NCI-H128 (cell line): ENCODE measurements around the gene ARHGEF19.
"Not testable (repeated sequence)": the region's sequence is repeated elsewhere in the genome, so short reads cannot be mapped to it uniquely, and the experiment has no call there.

ENCODE experiments used
- DNase-seq: peaks from one replicate; lab custom pipeline; 2025; ENCODE audit not compliant: unreplicated experiment; lab: John Stamatoyannopoulos, UW

ARHGEF19 gene

GRCh38 chr1:16212251-16212961 is at the start of gene ARHGEF19:
Gene ARHGEF19, minus strand, starts transcription at chr1:16212652. Its CDS starts 3,598 bp downstream, at chr1:16209054.
- peak; percentile 55 for DNase-seq

- no peak for DNase-seq
Measured at GRCh38 chr1:16262067-16262466, 49.6 kb upstream of the ARHGEF19 start.

DNA sequence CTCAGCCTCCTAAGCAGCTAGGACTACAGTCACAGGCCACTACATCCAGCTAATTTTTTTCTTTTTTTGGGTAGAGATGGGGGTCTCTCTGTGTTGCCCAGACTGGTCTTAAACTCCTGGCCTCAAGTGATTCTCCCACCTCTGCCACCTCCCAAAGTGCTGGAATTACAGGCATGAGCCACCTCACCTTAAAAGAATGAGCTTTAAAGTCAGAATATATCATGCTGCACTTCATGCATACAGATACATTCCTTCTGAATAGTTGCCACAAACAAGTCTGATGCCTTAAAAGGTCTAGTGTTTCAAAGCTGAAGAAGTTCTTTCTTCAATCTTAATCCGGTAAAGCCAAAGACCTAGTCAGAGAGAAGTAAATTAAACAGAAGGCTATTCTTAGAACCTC is 48.4 kb upstream of the ARHGEF19 start:
- DNase-seq, result no peak

DNA sequence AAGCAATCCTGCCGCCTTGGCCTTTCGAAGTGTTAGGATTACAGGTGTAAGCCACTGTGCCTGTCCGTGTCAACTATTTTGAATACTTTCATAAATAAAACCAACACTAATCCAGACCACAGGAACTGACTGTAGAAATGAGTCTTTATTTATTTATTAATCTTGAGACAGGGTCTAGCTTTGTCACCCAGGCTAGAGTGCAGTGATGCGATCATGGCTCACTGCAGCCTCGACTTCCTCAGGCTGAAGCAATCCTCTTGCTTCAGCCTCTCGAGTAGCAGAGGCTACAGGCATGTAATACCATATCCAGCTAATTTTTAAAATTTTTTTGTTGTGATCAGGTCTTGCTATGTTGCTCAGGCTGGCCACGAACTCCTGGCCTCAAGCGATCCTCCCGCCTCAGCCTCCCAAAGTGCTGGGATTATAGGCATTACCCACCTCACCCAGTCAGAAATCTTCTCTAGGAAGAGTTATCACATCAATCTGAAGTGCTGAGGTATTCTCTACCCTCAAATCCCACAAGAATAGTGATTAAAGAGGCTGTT is 46.2 kb upstream of the ARHGEF19 start:
- no peak for DNase-seq

DNA sequence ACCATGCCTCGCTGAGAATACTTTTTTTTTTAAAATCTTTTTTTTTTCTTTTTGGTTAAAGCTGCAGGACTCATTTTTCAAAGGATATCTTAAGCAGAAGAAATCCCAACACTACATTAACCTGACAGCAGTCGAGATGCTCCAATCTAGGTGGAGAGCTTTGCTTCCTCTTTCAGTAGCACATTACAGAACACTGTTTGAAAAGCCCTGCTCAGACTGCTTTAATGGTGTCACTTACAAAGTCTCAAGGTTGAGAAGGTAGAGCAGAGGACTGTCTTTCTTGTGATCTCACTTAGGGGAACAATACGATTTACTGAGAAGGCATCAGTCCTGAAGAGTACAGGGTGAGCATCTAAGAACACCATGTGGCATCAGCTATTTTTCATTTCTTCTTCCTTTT is 45.5 kb upstream of the ARHGEF19 start:
- DNase-seq, result no peak

DNA sequence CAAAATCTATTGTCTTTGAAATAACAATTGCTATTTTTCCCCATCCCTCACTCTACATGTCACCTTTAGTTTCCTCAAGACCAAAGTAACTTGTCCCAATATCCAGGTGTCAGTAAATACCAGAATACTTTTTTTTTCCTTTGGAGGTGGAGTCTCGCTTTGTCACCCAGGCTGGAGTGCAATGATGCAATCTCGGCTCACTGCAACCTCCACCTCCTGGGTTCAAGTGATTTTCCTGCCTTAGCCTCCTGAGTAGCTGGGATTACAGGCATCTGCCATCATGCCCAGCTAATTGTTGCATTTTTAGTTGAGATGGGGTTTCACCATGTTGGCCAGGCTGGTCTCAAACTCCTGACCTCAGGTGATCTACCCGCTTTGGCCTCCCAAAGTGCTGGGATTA is 45.1 kb upstream of the ARHGEF19 start:
- not testable (repeated sequence) for DNase-seq

GRCh38 chr1:16256478-16256877 is 44.0 kb upstream of the ARHGEF19 start:
- DNase-seq, result no peak

DNA sequence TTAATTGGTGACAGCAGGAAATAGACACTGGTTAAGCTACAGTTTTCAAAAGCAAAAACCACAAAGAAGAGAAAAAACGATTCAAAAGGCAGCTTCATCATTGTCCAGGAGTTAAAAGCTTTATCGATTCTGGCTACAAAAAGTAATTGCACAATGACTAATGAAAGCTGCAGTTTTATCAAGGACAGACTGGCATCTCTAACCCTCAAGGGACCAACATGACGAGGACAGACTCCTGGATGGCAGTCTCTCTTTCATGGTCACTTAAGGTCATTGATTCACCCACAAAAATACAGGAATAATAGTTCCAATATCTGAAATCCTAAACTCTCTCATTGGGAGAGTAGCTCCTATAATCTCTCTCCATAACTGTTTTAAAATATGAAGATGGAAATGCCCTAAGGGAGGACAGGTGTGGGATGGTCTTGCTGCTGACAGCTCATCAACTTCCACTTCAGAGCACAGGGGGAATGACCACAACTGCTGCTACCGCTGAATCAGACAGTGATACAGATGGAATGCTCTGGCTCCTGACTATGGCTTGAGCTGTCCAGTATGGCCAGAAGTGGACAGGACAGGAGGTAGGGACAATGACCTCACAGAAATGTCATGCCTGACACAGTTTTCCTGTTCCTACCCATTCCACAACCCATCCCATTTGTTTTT is 41.9 kb upstream of the ARHGEF19 start:
- DNase-seq, result no peak

GRCh38 chr1:16253332-16253922 is 41.0 kb upstream of the ARHGEF19 start:
- DNase-seq, result no peak

- no peak for DNase-seq
Measured at GRCh38 chr1:16252912-16253311, 40.5 kb upstream of the ARHGEF19 start.

- no peak for DNase-seq
Measured at GRCh38 chr1:16251381-16251780, 38.9 kb upstream of the ARHGEF19 start.

DNA sequence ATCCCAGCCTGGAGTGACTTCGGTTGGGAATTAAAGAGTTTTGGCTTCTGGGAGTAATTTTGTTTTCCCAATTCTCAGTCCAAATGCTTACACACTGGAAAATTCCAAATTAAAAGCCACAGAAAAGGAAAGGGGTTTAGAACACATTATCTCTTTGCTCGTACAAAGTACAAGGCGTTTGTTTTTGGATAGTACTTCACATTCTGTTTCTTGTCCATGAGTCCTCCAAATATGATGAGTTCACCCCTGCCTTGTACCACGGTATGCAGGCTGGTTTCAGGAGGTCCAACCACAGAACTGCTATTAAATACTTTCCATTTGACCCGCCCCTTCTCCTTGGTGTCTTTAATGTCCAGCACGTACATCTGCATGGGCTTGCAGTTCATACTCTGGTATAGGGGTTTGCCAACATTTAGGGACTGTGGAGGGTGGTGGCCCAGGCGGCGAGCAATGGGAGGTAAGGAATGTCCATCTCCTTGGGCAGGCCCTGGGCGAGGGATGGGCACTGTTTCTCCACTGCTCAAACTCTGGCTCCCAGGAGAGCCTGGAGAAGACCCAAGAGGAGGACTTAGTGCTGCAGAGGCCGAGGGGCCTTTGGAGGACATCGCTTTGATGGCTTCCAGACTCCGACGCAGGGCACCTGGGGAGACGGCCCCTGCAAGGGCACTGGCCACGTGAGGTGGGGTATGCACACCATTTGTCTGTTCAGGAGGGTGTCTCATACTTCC is 38.2 kb upstream of the ARHGEF19 start:
- DNase-seq, result no peak

GRCh38 chr1:16249596-16250241 is 37.3 kb upstream of the ARHGEF19 start:
- DNase-seq, result no peak

DNA sequence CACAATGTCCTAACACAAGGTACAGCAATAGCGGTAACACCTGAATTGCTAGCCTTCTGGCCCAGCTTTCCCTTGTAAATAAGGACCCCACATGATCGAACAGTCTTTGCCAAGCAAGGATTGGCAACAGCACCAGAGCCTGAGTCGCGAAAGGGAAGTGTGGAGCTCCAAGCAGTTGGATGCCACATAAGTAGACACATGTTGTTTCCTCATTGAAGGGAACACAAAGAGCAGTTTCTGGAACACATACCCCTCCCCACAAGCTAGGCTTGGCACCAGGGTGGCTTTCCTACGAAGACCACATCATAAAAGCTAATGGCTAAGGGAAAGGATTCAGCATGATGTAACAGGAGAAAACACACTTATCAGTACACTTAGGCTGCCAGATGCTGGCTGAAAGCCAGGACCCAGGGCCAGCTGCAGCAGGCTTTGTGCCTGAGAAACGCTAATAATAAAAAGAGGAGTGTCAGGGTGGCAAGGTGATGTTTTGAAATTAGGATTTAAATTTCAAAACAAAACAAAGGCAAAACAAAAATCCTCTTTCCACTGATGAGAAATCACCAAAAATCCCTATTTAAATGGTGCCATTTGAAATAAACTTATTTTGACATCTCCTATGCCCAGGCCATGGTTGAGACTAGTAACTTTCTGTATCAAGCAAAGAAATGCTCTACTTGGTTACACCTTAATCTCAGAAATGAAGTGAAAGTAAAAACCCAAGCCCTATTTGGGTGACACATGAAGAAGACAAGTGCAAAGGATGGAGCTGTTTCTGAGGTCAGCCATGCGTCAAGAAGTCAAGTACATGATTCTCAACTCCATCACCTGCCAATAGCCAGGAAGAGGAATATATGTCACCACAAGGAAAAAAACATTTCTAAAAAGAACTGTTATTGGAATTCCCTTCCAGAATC is 36.4 kb upstream of the ARHGEF19 start:
- peak; percentile 99 for DNase-seq

GRCh38 chr1:16248007-16248436 is 35.6 kb upstream of the ARHGEF19 start:
- DNase-seq, result no peak

DNA sequence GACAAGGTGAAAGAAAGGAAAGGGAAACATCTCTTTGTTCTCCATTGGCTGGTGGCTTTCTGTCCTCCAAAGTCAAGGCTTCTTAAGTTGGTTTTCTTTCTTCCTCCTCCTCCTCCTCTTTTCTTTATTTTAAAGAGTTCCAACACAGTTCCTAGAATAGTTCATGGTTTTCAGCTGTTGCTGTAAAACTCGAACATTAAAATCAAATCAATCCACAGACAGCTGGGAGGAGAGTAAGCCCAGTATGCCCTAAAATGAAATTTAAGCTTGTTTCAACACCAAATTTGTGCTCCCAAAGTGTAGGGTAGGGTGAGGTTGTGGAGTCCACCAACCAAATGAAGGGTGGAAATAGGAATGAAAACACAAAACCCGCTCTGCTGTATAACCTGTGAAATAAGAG is 35.0 kb upstream of the ARHGEF19 start:
- no peak for DNase-seq

GRCh38 chr1:16246961-16247360 is 34.5 kb upstream of the ARHGEF19 start:
- no peak for DNase-seq

DNA sequence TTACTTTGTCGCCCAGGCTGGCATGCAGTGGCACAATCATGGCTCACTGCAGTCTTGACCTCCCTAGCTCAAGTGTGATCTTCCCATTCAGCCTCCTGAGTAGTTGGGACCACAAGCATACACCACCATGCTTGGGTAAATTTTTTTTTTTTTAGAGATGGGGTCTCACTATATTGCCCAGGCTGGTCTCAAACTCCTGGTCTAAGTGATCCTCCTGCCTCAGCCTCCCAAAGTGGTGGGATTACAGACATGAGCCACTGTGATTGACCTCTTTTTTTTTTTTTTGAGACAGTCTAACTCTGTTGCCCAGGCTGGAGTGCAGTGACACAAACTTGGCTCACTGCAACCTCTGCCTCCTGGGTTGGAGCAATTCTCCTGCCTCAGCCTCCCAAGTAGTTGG is 33.8 kb upstream of the ARHGEF19 start:
- DNase-seq, result not testable (repeated sequence)

DNA sequence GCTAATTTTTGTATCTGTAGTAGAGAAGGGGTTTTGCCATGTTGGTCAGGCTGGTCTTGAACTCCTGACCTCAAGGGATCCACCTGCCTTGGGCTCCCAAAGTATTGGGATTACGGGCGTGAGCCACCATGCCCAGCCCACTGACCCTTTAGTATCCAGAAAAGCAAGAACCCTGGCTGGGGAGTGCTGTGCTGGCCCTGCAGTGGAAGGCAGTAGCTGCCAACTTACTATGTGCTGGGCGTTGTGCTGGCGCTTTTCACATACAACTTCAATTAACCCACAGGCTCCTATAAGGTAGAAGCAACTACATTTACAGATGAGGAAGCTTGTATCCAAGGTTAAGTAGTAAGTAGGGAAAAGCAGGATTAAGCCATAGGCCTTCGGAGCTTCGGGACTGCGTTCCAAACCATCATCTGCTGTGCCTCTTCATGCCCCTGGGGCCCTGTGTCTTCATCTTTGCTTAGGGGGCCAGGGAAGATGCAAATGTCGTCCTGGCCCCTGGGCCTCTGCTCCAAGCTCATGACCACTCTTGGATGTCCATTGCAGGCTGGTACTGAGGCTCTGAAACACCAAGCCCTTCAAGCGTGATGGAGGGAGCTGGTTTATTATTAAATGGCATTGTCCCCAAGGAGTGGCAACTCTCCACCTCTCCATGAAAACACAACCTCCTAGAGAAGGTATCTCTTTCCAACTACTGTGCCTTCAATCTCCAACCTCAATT is 33.2 kb upstream of the ARHGEF19 start:
- DNase-seq, result no peak
